Measurements from ENCODE around the gene SLC25A19.

DNA sequence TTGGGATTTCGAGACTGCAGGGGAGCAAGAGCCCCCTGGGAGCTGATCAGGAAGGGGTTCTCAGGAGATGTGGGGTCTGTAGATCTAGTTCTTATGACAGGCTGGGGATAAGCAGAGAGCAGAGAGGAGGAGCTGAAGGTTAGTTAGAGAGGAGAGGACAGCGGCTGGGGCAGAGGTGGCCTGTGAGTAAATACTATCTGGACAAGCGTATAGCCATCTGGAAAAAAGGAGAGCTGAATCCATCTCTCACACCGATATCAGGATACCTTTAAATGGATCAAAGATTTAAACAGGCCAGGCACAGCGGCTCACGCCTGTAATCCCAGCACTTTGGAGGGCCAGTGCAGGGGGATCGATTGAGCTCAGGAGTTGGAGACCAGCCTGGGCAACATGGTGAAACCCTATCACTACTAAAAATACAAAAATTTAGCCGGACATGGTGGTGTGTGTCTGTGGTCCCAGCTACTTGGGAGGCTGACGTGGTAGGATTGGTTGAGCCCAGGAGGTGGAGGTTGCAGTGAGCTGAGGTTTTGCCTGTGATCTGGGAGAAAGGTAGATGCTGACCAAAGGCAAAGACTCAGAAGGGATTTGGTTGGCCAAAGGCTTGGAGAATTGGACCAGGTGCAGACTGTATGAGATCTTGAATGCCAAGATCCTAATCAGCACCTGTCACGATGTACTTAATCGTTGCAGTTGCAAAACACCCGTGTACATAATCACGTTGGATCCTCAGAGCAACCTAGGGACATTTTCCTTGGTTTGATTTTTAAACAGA, 18.9 kb upstream of the SLC25A19 start:
- TF ChIP-seq, protein P1, sequence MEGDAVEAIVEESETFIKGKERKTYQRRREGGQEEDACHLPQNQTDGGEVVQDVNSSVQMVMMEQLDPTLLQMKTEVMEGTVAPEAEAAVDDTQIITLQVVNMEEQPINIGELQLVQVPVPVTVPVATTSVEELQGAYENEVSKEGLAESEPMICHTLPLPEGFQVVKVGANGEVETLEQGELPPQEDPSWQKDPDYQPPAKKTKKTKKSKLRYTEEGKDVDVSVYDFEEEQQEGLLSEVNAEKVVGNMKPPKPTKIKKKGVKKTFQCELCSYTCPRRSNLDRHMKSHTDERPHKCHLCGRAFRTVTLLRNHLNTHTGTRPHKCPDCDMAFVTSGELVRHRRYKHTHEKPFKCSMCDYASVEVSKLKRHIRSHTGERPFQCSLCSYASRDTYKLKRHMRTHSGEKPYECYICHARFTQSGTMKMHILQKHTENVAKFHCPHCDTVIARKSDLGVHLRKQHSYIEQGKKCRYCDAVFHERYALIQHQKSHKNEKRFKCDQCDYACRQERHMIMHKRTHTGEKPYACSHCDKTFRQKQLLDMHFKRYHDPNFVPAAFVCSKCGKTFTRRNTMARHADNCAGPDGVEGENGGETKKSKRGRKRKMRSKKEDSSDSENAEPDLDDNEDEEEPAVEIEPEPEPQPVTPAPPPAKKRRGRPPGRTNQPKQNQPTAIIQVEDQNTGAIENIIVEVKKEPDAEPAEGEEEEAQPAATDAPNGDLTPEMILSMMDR (conservative IDR thresholded peaks at IDR 0.05 in 1 of 2, IDR thresholded peaks at IDR 0.05 in 1 of 2; ENCODE audit: extremely low read depth in 1 of 2, insufficient read depth in 1 of 2, low read depth in 1 of 2, low read length in 2 of 2), result no peak
- TF ChIP-seq EZH2 (IDR thresholded peaks at IDR 0.05; ENCODE audit: borderline replicate concordance, low read length), result no peak
